GM18526 (cell line): Measurements from ENCODE around the gene TMEM138.

Source experiments
- POLR2A ChIP-seq: IDR thresholded peaks from 3 replicates; pipeline ENCODE4 v1.6.1; 2011; ENCODE audit not compliant: insufficient read length; ENCODE audit errors: extremely low read depth

TMEM138 gene

GRCh38 chr11:61337706-61338470 is 24.3 kb upstream of the TMEM138 start:
- TF ChIP-seq POLR2A = no peak

- no peak for TF ChIP-seq POLR2A
Measured at GRCh38 chr11:61338783-61339489, 23.2 kb upstream of the TMEM138 start.

DNA sequence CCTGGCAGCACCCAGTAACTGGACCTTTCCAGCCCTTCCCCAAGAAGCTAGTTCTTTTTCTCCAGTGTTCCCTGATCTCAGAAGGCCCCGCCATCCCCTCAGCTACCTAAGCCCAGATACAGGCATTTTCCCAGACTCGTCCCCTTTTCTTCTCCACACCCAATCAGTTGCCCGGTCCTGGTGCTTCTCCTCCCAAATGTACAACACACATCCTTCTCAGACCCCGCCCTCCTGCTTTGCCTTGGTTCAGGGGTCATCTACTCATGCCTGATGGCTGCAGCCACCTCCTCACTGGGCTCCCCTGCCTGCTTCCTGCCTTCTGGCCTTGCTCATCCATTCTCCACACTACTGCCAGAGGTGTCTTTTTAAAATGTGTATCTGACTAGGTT is 22.7 kb upstream of the TMEM138 start:
- no peak for TF ChIP-seq POLR2A

- no peak for TF ChIP-seq POLR2A
Measured at GRCh38 chr11:61340979-61341378, 21.2 kb upstream of the TMEM138 start.

DNA sequence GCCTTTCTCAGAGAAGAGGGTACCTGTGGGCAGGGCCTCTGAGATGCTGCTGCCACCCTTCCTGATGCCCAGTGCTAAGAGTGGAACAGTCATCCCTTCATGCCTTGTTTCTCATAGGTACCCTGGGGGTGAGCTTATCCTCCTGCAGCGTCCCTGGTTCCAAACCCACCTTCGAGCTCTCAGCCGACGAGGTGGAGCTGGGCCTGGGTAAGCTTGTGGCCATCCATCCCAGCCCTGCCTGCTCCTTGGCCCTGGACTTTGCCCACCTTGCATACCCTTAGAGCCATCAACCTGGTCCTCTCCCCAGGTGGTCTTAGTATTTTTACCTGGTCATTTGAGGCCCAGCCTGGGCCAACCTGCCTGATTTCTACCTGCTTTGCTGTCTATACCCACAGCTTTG is 20.5 kb upstream of the TMEM138 start:
- no peak for TF ChIP-seq POLR2A

DNA sequence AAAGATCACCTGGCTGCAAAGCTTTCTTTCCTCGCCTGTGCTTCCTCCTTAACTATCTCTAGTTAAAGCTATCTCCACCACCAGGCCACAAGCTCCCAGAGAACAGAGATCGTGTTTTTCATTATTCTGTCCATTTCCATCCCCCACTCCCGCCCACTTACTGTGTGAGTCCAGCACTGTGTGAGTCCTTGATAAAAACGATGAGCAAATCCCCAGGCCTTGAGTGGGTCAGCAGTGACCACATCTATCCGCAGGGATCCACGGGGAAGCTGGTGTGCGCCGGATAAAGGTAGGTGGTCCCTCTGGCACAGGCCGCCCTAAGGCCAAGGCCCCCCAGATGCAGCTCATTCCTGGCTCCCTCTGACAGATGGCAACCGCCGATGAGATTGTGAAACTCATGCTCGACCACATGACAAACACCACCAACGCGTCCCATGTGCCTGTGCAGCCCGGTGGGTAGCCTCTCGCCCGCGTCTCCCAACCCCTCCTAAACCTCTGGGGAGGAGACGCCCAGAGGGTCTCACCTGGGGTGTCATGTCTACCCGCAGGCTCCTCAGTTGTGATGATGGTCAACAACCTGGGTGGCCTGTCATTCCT is 19.9 kb upstream of the TMEM138 start:
- no peak for TF ChIP-seq POLR2A

GRCh38 chr11:61343792-61344745 is 18.1 kb upstream of the TMEM138 start:
- no peak for TF ChIP-seq POLR2A

- no peak for TF ChIP-seq POLR2A
Measured at GRCh38 chr11:61345170-61345610, 17.0 kb upstream of the TMEM138 start.

- no peak for TF ChIP-seq POLR2A
Measured at GRCh38 chr11:61345954-61346843, 16.0 kb upstream of the TMEM138 start.

DNA sequence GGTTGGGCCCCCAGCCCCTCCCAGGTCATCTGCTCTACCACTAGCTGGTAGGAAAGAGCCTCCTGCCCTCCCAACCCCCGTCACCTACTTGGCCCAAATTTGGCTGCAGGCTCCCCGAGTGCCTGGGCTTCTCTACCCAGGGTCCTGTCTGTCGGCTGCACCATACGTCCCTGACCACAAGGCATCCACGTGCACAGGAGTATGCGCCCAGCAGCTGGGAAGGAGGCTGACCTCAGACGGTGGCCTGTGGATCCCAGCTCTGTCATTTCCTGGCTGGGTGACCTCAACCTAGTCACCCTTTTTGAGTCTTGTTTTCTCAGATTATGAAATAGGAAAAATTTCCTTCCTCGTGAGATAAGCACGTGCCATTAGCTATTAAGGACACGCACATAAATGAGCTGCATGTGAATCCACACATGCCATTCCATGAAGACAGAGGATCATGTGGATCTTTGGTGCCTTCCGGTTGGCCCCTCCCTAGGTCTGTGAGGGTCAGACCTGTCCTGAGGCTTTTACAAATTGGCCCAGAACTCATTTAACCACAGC is 14.2 kb upstream of the TMEM138 start:
- TF ChIP-seq POLR2A = no peak

DNA sequence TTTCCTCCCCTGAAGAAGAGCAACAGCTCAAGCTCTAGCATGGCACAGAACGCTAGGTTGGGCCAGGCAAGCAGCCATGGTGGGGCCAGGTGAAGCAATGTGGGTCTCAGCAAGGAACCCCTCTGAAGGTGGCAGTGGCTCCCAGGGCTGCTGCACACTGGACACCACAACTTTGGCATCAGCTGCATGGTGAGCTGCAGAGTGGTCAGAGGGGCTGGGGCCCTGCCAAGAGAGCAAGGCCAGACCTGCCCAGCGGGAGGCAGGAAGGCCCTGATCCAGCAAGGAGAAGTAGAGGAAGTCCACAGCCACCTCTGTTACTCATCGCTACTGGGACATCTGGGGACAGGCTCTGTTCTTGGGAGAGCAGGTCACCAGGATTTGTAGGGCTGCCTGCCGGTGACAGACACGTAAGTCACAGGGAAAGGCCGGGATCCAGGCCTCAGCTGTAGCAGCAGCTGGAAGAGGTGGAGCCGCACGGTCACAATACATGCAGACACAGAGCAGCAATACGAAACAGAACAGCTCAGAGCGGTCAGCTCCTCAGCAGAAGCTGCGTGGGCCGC is 12.9 kb upstream of the TMEM138 start:
- TF ChIP-seq POLR2A = no peak

GRCh38 chr11:61349916-61350315 is 12.3 kb upstream of the TMEM138 start:
- no peak for TF ChIP-seq POLR2A

- TF ChIP-seq POLR2A = no peak
Measured at GRCh38 chr11:61350336-61350735, 11.8 kb upstream of the TMEM138 start.

DNA sequence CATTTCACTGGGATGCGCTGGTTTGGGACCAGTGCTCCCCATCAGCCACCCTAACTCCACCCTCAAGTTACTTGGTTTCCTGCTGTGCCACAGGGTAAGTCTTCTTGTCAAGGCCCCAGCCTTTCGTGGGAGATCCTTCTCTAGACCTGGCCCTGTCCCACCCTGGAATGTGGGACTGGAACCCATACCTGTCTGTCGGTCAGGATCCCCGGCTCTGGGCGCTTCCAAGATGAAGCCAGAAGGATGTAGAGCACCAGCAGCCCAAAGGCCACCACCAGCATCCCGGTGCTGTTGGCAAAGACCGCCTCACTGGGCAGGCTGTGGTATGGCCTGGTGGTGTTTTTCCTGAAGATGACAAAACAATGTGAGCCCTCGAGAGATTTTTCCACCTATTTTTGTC is 11.4 kb upstream of the TMEM138 start:
- no peak for TF ChIP-seq POLR2A

DNA sequence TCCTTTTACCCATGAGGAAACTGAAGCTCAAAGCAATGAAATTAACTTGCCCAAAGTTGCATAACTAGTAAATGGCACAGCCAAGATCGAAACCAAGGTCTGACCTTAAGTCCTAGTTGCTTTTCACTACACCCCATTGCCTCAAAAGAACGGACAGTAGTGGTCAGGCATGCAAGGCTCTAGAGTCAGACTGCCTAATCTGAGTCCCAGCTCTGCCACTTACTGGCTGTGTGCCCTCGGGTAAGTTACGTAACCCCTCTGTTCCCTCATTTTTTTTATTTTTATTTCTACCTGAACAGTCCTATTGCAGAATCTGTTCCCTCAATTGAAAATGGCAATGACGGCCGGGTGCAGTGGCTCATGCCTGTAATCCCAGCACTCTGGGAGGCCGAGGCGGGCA is 10.1 kb upstream of the TMEM138 start:
- no peak for TF ChIP-seq POLR2A
